ENCODE data around the gene PTPRU.

DNA sequence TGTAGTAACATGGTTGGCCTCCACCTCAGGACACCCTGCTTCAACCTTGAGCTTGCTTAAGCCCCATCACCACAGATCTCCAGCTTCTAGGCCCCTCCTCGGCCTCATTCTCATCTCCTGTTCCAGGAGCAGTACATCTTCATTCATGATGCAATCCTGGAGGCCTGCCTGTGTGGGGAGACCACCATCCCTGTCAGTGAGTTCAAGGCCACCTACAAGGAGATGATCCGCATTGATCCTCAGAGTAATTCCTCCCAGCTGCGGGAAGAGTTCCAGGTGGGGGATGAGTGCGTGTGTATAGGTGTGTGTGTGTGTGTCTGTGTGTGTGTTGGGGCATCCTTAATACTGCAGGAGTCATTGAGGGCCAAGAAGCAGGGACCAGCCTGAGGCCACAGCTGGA, 79.6 kb downstream of the PTPRU start:
- TF ChIP-seq POLR2A (IDR thresholded peaks at IDR 0.05), result no peak
- TF ChIP-seq, protein P1, sequence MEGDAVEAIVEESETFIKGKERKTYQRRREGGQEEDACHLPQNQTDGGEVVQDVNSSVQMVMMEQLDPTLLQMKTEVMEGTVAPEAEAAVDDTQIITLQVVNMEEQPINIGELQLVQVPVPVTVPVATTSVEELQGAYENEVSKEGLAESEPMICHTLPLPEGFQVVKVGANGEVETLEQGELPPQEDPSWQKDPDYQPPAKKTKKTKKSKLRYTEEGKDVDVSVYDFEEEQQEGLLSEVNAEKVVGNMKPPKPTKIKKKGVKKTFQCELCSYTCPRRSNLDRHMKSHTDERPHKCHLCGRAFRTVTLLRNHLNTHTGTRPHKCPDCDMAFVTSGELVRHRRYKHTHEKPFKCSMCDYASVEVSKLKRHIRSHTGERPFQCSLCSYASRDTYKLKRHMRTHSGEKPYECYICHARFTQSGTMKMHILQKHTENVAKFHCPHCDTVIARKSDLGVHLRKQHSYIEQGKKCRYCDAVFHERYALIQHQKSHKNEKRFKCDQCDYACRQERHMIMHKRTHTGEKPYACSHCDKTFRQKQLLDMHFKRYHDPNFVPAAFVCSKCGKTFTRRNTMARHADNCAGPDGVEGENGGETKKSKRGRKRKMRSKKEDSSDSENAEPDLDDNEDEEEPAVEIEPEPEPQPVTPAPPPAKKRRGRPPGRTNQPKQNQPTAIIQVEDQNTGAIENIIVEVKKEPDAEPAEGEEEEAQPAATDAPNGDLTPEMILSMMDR (IDR thresholded peaks at IDR 0.05 in 4 of 5, conservative IDR thresholded peaks at IDR 0.05 in 1 of 5), result no peak

Data from gastrocnemius medialis (tissue), 4 donors.